COR-L47 (cell line): ENCODE results near the gene OLFML2A.

ENCODE experiments used
- DNase-seq: peaks from one replicate; lab custom pipeline; 2025; lab: John Stamatoyannopoulos, UW

The OLFML2A gene

DNA sequence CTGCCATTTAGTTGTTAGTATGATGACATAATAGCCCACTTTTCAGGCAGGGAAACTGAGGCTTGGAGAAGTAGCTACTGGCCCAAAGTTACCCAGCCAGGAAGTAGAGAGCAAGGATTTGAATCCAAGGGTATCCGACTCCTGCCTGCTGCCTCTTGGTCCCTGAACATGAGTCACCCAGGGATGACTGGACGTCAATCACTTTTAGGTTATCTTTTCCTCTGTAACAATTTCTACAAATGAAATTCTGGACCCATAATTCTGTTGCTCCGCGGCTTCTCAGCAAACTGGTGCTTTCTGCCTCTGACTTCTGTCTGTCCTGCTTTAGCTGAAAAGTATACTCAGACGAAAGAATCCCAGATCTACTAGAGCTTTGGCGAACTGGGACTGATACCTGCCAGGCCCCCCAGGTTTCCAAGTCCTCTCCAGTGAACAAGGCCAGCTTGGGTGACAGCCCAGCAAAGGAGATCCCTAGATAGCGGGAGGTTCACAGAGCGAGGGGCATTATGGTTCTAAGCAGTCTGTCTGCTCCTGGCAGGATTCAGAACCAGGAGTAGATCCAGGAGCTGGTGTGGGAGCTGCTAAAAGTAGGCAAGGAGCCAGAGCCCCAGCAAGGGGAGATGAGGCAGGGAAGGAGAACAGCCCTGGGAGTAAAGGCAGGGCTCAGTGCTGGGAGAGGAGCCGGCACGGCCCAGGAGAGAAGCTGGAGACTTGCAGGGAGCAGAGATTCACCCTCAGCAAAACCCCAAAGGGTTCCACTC is 20.6 kb downstream of the OLFML2A start:
- DNase-seq, result no peak

- no peak for DNase-seq
Measured at GRCh38 chr9:124799274-124800006, 22.5 kb downstream of the OLFML2A start.

DNA sequence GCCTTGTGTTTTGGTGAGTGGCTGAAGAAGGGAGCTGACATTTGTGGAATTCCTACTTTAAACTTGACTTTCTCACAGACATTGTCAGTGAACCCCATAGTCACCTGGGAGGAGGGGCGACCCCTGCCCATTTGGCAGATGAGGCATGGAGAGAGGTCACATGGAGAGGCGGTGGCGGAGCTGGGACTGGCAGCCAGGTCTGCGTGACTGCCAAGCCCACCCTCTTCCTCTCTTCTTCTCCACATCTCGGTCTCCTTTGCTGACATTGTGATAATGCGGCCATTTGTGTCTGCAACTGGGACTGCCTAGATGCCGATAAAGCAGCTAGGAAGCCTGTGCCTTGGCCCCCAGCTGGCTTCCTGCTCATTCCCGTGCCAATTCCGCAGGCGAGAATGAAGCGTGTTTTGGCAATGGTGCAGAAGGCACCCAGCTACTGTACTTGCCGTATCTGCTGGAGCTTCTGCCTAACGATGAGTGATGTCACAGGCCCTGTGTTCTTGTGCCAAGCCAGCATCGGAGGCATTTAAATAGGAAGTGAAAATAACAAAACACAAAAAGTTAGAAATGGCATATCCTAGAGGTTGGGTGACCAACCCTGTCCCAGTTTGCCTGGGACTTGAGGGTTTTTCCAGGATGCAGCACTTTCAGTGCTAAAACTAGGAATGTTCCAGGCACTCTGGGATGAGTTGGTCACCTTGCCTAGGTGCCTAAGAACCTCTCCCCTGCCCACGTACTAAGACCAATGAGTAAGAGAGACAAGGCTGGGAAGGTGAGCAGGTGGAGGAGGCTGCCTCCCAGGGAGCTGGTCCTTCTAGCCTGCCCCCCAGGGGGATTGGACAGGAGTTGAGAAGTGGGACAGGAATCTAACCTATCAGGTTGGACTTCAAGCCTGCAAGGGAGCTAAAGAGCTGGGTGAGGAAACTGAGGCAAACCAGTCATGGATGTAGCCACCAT is 23.6 kb downstream of the OLFML2A start:
- DNase-seq, result no peak

DNA sequence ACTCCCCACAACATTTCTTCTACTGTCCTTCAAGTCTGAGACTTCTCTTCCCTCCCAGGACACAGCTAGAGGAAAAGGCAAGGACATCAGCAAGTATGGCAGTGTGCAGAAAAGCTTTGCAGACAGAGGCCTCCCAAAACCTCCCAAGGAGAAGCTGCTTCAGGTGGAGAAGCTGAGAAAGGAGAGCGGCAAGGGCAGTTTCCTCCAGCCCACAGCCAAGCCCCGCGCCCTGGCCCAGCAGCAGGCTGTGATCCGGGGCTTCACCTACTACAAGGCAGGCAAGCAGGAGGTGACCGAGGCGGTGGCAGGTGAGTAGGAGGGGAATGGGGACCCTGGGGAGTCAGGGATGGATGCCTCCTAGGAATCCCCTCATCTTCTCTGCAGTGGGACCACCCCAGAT is 24.4 kb downstream of the OLFML2A start:
- no peak for DNase-seq

GRCh38 chr9:124802426-124802825 is 25.5 kb downstream of the OLFML2A start:
- DNase-seq, result no peak

DNA sequence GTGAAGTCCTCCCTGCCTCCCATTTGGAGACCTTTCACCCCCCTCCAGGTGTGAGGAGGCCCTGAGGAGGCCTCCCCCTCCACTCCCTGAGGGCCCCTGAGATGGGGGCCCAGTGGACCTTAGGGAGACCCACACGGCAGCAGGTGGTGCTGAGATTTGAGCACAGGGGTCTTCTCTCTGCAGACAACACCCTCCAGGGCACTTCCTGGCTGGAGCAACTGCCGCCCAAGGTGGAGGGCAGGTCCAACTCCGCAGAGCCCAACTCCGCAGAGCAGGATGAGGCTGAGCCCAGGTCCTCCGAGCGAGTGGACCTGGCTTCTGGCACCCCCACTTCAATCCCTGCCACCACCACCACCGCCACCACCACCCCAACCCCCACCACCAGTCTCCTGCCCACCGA is 27.0 kb downstream of the OLFML2A start:
- DNase-seq, result no peak

GRCh38 chr9:124805186-124805585 is 28.3 kb downstream of the OLFML2A start:
- no peak for DNase-seq

GRCh38 chr9:124808246-124808956 is 31.5 kb downstream of the OLFML2A start:
- DNase-seq, result no peak

- DNase-seq, result no peak
Measured at GRCh38 chr9:124809211-124809610, 32.3 kb downstream of the OLFML2A start.

GRCh38 chr9:124809741-124810500 is 33.0 kb downstream of the OLFML2A start:
- no peak for DNase-seq

- DNase-seq, result no peak
Measured at GRCh38 chr9:124810663-124811355, 33.9 kb downstream of the OLFML2A start.

- DNase-seq, result no peak
Measured at GRCh38 chr9:124812441-124812876, 35.5 kb downstream of the OLFML2A start.

GRCh38 chr9:124813041-124813440 is 36.1 kb downstream of the OLFML2A start:
- DNase-seq, result no peak

DNA sequence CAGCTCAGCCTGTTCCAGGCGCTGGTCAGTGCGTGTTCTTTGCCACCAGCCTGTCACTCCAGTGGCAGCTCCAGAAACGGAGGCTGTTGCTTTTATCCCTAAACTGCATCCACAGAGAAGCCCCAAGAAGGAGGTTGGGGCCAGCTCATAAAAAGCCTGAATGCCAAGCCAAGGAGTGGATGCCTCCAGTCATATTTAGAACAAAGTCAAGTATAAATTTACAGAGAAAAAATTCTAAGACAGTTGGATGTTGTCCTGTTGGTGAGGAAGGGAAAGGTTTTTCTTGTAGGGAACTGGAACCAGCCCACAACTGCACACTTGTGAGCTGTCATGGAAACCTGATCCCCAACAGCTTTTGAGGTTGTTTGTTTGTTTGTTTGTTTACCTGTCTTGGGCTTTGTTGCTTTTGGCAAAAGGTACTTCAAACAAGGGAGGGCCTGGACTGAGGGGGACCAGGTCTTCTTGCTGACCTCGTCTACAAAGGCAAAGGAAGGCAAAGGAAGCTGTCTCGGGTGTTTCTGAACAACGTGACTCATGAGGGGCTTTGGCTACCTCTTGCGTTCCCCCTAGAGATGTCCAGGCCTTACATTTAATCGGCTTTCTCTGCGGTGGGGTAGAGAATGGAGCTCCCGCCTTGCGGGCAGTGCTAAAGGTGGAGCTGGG is 36.7 kb downstream of the OLFML2A start:
- no peak for DNase-seq

- DNase-seq, result no peak
Measured at GRCh38 chr9:124814164-124814535, 37.2 kb downstream of the OLFML2A start.

GRCh38 chr9:124815601-124816000 is 38.7 kb downstream of the OLFML2A start:
- no peak for DNase-seq

- no peak for DNase-seq
Measured at GRCh38 chr9:124818431-124819281, 41.7 kb downstream of the OLFML2A start.

DNA sequence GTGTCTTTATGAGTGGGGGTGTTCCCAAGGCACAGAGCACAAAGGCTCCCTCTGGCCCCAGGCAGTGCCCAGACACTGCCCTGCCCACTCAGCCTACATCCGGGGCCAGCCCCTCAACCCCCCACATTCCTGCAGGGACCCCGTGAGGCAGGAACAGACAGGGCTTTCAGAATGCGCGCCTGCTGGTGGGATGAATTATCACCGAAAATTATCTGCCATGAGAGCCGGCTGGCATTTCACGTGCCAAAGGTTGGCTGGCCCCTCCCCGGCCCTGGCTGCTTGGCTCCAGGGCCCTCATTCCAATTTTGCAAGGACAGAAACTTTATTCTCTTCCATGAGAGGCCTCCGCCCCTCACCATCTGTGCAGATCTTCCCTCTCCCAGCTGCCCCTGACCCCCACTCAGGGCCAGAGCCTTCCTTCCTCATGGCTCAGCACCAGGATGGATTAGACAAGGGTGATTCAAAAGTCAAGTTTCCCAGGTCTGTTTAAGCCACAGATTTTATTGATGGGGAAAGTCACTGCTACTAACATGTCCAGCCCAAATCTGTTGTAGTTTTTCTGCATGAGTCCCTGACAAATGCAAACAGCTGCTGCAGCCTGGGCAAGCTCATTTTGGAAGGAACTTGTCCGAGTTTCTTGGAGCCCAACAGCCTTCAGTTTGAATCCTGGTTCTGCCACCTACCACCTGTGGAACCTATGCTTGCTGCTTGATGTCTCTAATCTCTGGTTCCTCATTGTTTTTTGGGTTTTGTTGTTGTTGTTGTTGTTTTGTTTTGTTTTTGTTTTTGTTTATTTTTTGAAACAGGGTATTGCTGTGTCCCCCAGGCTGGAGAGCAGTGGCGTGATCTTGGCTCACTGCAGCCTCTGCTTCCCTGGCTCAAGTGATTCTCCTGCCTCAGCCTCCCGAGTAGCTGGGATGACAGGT is 44.0 kb downstream of the OLFML2A start:
- DNase-seq, result no peak
